IPS-NIHi7 (cell line): Measurements from ENCODE around the gene PRAC1.

Experiments used
- DNase-seq: peaks from one replicate; pipeline ENCODE4 v3.0.0; 2012; ENCODE audit warnings: mixed read lengths; ENCODE audit errors: extremely low spot score

PRAC1 gene

DNA sequence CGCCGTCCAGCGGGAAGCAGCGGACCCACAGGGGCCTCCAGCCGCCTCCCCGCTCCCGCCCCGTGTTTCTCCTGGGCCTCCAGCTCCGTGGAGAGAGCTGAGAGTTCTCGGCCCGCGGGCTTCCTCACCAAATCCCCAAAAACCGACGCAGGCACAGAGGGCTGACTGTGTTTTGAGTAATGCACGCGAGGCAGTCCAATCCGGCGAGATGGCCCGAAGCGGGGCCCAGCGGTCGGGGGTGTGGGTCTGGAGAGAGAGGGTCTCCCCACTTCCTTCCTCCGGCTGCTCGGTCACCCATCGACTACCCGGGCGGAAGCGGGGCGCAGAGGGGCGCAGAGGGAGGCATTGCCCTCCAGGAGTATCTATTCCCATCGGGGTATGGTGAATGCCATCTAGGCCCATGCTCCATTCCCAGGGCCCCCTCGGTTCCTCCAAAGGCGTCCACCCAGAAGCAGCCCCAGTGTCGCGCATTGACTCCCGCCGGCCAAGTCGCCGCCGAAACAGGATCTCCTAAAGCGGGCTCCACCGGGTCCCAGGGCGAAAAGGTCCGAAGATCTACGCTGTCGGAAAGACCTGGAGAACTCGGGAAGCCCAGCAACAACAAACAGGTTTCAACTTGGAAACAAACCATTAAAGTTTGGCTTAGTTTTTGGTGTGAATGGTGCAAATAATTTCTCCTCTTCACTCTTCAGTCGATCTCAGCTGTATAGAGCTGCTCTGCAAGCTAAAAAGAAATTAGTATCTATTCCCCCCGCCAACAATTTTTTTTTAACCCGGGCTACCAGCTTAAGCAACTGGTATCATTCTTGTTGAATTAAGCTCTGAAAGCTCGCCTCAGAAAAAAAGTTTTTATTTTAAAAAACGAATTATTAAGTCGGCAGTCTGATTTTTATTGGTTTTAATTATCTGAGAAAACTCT is 25.4 kb upstream of the PRAC1 start:
- DNase-seq: peak; percentile 32

DNA sequence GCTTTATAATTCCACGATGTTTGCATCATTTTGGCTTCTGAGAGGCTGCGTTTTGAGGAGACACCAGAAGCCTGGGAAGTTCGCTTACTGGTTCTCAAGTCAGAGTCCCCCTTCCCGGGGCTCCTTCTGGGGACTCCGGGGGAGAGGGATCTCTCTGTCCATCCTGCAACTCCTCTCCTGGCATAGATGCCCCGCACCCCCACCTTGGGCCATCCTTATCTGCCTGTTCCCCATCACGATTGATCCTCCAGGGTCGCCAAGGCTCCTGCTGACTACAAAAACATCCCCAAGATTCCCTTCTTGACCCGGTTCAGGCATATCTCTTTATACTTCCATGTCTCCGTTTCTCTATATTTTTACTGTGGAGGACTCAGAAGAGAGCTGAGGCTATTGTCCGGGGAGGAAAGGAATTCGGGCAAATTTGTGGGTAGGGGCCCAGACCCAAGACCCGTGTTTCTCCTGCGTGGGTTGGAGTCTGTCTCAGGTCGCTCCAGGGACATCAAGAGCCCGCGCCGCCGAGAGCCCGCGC is 24.7 kb upstream of the PRAC1 start:
- DNase-seq: no peak

- no peak for DNase-seq
These were observed 23.3 kb upstream of the PRAC1 start for GRCh38 chr17:48745381-48746275.

DNA sequence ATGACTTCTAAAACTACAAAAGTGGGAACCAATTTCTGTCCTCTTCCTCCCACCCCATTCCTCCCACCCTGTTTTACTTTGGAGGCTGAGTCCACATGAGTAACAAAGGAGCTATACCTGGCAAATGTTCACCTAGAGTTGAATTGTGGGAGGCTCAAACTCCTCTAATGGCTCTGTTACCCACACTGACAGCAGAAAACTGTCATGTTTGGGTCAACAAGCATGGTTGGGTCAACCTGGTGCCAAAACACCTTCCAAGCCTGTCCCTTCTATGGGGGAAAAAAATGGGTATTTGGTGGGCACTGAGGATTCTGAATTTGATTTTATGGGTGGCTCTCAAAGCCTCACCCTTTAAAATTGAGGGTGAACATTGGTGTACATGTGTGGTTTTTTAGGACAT is 18.2 kb upstream of the PRAC1 start:
- DNase-seq: no peak

DNA sequence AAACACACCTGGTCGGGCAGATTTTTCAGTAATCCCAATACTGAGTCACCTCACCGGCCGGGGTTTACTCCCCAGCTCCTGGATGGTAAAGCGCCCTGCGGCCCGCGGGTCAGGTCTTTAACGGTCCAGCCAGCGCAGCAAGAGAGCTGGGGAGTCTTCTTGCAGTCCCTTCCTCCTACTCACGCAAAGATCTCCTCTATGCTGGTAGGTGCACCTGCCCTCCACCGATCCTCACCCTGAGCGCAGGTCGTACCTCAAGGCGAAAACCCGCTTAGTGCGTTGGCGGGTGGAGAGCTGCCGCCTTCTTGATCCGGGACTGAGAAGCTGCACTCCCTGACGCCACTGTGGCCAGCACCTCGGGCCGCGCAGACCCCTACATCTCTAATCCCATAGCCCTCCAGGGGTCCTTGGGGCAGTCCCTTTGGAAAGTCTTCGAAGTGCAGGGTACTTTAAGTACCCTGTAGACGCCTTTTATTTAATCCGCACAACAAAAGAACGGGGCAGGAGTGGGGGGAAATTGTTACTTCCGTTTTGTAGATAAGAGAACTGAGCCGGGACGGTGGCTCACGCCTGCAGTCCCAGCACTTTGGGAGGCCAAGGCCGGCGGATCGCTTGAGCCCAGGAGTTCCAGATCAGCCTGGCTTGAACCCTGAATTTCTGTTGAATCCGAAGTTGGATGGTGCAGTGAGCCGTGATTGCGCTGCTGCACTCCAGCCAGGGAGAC is 16.6 kb upstream of the PRAC1 start:
- DNase-seq: peak; percentile 44

DNA sequence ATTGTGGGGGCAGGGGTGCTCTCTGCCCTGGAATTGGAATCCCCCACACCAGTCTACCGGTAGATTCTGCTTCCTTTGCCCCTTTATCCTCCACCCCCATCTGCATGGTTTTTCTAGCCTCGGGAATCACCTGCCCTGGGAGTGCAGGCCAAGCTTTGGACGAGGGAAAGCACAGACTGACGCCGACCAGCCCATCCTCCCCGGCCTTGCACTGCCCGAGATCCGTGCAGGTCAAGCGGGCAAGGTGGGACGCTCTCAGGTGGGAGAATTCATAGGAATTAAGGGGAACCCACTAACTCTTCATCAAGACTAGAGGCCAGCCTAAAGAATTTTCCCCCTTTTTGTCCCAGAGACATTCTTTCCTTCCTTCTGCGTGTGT is 16.1 kb upstream of the PRAC1 start:
- no peak for DNase-seq

DNA sequence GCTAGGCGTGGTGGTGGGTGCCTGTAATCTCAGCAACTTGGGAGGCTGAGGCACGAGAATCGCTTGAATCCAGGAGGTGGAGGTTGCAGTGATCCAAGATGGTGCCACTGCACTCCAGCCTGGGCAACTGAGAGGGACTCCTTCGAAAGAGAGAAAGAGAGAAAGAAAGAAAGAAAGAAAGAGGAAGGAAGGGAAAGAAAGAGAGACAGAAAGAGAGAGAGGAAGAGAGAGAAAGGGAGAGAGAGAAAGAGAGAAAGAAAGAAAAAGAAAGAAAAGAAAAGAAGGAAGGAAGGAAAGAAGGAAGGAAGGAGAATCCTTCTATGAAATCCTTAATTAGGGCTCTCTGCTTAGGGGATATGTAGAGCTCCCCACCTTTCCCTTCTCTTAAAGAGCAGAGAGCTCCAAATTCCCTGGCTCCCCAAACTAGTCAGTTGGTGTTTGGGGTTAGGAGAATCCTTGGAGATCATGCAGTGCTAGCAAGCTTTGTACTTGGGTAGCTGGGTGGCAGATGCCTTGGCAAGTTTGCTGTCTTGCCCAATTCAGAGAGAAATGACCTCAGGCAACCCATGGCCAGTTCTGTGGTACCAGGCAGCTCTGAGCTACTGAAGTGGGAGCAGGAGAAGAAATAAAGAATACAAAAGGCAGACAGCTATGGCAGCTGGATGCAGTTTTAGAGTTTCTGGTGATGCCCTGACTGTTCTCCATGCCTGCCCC is 15.2 kb upstream of the PRAC1 start:
- no peak for DNase-seq

DNA sequence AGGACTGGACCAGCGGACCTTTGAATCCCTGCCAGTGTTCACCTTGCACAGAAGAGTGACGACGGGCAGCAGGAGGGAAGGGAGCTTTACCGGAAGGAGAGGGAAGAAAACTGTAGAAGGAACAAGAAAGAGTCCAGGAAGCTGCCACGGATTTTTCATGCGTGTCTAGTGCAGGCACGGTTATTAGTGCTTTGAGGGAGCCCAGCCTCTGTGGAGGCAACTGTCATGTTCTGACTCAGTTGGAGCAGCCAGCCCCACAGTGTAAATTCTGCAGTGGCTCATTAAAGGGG is 12.7 kb upstream of the PRAC1 start:
- no peak for DNase-seq

- no peak for DNase-seq
These were observed 12.2 kb upstream of the PRAC1 start for GRCh38 chr17:48734333-48735061.

DNA sequence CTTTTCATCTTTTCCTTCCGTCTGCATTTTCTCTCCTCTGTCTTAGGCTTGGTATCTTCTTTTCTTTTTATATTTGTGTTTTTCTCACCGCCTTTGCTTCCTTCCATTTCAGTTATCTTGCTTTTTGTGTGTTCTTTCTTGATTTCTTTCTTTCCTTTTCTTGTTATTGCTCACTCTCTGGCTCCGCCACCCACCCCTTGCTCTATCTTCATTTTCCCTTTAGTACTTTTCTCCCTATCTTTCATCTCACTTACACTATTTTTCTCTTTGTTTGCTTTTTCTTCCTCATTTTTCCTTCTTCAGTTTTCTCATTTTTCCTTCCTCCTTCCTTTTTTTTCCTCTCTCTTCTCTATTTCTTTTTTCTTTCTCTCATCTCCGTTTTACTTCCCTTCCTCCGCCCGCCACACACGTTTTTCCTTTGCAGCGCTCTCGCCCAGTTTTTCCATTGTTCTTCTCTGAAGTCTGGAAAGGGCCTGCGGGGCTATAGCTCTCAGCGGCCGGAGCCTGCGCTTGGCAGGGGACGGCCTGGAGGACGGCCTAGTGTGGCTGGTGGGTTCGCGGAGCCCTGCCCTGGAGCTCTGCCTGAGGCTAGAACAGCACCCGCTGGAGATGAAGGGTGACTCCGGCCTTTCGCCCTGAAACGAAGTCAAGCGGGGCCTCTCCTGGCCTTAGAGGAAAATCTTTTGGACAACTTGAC is 11.5 kb upstream of the PRAC1 start:
- DNase-seq: no peak

- DNase-seq: peak; percentile 57
These were observed 10.6 kb upstream of the PRAC1 start for GRCh38 chr17:48732688-48733629.

DNA sequence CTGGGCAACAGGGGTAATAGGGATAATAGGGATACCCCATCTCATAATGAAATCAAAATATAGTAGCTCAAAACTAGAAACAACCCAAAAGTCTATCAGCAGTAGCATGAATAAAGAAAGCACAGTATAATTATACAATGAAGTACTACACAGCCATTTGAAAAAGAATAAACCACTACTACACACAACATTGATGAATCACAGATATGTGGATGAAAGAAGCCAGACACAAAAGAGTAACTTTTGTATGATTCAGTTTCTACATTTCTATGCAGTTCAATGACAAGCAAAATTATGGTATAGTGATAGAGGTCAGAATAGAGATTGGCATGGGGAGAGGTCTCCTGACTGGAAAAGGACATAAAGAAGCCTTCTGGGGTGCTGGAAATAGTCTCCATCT is 9.0 kb upstream of the PRAC1 start:
- DNase-seq: no peak

- no peak for DNase-seq
These were observed 7.9 kb upstream of the PRAC1 start for GRCh38 chr17:48730240-48730550.

GRCh38 chr17:48729335-48730239 is 7.3 kb upstream of the PRAC1 start:
- no peak for DNase-seq

- DNase-seq: peak; percentile 48
These were observed 6.2 kb upstream of the PRAC1 start, which contains the start of gene HOXB13 for GRCh38 chr17:48728232-48729231. TSS of gene HOXB13 (minus strand) at chr17:48728750. CDS start at chr17:48728593, 157 bp downstream.

GRCh38 chr17:48727415-48728175 is 5.3 kb upstream of the PRAC1 start:
- no peak for DNase-seq
